ENCODE measurements around the gene TTLL8.
"Not testable (repeated sequence)": the region's sequence is repeated elsewhere in the genome, so short reads cannot be mapped to it uniquely, and the experiment has no call there.

- TF ChIP-seq CTCF (conservative IDR thresholded peaks at IDR 0.05; ENCODE audit: low read length); EZH2phosphoT487 (IDR thresholded peaks at IDR 0.05; ENCODE audit: borderline replicate concordance): not testable (repeated sequence)
Observed at GRCh38 chr22:50086975-50087374, 28.9 kb upstream of the TTLL8 start.

Data from Loucy (cell line).